Activated CD8-positive, alpha-beta T cell treated with anti-CD3 and anti-CD28 coated beads for 36 hours (primary cell): ENCODE measurements around the gene TGOLN2. TPM values are rescaled to one million over a fixed set of nuclear protein-coding genes. Genes with fewer than 3 reads are reported as not detected.

Source experiments
- ATAC-seq: fragments of 200-7000 bp; cut with Tn5 transposase; one replicate; pipeline ENCODE4 v1.10.0; 2021; ENCODE audit warnings: mild to moderate bottlenecking, moderate library complexity
- CTCF ChIA-PET: fragments of 350-600 bp; sonication (Branson Sonifier 250); formaldehyde crosslinking; loops from one replicate; lab custom pipeline; 2021; ENCODE audit warnings: antibody characterized with exemption; lab: Charles Lee
- POLR2A ChIA-PET: fragments of 350-600 bp; sonication (Branson Sonifier 250); formaldehyde crosslinking; loops from one replicate; lab custom pipeline; 2021; ENCODE audit warnings: antibody characterized with exemption; lab: Charles Lee
- DNase-seq: peaks from one replicate; pipeline ENCODE4 v3.0.0-alpha.2; 2020
- H3K27ac Mint-ChIP-seq: one replicate; pipeline ENCODE4 v1.8.0; 2021; ENCODE audit warnings: mild to moderate bottlenecking, mixed read lengths
- H3K27me3 Mint-ChIP-seq: one replicate; pipeline ENCODE4 v1.8.0; 2021; ENCODE audit warnings: mixed read lengths
- H3K36me3 Mint-ChIP-seq: one replicate; pipeline ENCODE4 v1.8.0; 2021; ENCODE audit warnings: low read depth, mixed read lengths
- H3K4me1 Mint-ChIP-seq: one replicate; pipeline ENCODE4 v1.8.0; 2021; ENCODE audit warnings: low read depth, mixed read lengths
- H3K4me3 Mint-ChIP-seq: one replicate; pipeline ENCODE4 v1.8.0; 2021; ENCODE audit warnings: mild to moderate bottlenecking, moderate library complexity, mixed read lengths
- H3K9me3 Mint-ChIP-seq: one replicate; pipeline ENCODE4 v1.8.0; 2021; ENCODE audit warnings: mixed read lengths
- intact Hi-C: fragments of 100-400 bp; cut with micrococcal nuclease; formaldehyde crosslinking; loops from one replicate; pipeline ENCODE4 v1.10.0; 2022
- total RNA-seq, 2 experiments: library from RNA; stranded (reverse); gene quantifications; one replicate each; pipeline ENCODE4 v1.2.3, GENCODE V29; 2021
- TF ChIP-seq, protein P1 (sequence below): fragments of 200-600 bp; IDR thresholded peaks from one replicate; pipeline ENCODE4 v1.8.0; 2022; ENCODE audit warnings: antibody characterized with exemption, mild to moderate bottlenecking

The TGOLN2 gene
- total RNA-seq, 2 experiments from 2014 or later: 62.8 to 64.0 TPM

DNA sequence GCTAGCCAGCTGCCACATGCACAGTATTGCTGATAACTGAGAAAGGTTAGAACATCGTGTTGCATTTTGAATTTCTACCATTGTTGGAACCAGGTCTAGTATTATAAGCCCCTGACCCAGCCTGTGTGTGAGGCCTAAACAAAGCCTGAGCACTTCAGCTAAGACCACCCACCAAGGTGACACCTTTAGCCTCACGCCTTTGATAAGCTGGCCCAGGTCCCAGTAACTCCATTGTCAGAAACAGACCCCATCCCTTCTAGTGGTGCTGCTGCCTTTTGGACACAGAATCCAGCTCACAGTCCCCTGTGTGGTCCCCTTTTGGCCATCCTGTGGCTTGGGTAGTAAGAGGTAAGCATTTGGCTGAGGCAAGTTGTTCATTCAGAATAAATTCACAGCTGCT lies 28.4 kb upstream of the TGOLN2 start:
- DNase-seq (no peak), ATAC-seq (no peak)
- Mint-ChIP-seq H3K27me3 (no peaks in the 10 kb centered on the region), H3K27ac (no peak overlapping the region), H3K9me3 (no peaks in the 10 kb centered on the region), H3K36me3 (peaks cover 21% of the 10 kb centered on the region), H3K4me3 (no peak overlapping the region), H3K4me1 (peaks cover 38% of the 10 kb centered on the region)
- ChIA-PET POLR2A (interaction anchor here (0.9 to 5.4 kb wide), 4 partner anchors 10 to 186 kb away, joined by 3 to 59 read pairs (median 13); partner anchors contain the start of genes MAT2A and TGOLN2), CTCF (interaction anchor here (2.4 kb wide), 1 partner anchor 14 kb away, joined by 11 read pairs; no protein-coding TSS in a partner anchor)
- intact Hi-C loops: no loop called here
- TF ChIP-seq, protein P1, sequence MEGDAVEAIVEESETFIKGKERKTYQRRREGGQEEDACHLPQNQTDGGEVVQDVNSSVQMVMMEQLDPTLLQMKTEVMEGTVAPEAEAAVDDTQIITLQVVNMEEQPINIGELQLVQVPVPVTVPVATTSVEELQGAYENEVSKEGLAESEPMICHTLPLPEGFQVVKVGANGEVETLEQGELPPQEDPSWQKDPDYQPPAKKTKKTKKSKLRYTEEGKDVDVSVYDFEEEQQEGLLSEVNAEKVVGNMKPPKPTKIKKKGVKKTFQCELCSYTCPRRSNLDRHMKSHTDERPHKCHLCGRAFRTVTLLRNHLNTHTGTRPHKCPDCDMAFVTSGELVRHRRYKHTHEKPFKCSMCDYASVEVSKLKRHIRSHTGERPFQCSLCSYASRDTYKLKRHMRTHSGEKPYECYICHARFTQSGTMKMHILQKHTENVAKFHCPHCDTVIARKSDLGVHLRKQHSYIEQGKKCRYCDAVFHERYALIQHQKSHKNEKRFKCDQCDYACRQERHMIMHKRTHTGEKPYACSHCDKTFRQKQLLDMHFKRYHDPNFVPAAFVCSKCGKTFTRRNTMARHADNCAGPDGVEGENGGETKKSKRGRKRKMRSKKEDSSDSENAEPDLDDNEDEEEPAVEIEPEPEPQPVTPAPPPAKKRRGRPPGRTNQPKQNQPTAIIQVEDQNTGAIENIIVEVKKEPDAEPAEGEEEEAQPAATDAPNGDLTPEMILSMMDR: no peak

DNA sequence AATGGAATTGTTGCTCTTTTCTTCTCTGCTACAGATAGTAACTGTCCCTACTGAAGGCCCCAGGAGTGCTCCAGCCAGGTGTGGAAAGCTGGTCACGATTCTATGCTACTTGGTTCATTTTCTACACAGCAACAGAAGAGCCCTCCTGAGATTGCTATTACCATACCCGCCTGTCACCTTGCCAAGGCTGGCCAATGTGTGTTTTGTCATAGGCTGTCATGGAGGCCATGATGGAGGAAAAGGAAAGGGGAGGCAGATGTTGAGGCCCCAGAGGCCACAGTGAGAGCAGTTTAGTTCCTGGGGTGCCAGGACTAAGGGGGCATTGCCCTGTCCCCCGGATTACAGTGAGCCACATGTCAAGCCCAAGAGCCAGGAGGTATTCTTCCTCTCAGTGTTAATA lies 27.7 kb upstream of the TGOLN2 start:
- Mint-ChIP-seq H3K4me3 (peak overlapping the region; percentile 95), H3K9me3 (no peaks in the 10 kb centered on the region), H3K27ac (peak overlapping the region; percentile 94), H3K36me3 (peaks cover 26% of the 10 kb centered on the region), H3K27me3 (no peaks in the 10 kb centered on the region), H3K4me1 (peaks cover 38% of the 10 kb centered on the region)
- DNase-seq (peak; percentile 11), ATAC-seq (no peak)
- TF ChIP-seq, protein P1: no peak
- intact Hi-C loops: no loop called here
- ChIA-PET POLR2A (interaction anchor here (0.9 to 5.4 kb wide), 10 partner anchors 14 to 190 kb away, joined by 3 to 59 read pairs (median 7); partner anchors contain the start of genes MAT2A and TGOLN2), CTCF (interaction anchor here (1.0 to 2.4 kb wide), 5 partner anchors 10 to 197 kb away, joined by 3 to 11 read pairs (median 7); no protein-coding TSS in a partner anchor)

DNA sequence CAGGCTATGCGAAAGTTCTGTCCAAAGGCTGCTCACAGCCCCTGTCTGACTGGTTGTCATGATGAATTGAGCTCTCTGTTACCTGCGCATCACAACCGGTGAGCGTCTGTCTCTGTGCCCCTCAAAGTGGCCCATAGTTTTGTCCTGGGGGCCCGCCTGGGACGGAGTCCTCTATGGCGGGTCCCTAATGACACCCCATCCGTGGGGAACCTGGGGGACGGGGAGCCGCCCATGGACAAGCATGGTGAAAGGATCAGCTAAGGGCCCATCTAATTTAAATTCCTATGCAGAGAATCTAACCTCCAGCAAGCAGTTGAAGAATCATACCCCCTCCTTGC lies 27.3 kb upstream of the TGOLN2 start:
- intact Hi-C loops: no loop called here
- CTCF ChIA-PET: interaction anchor here (0.8 to 2.4 kb wide), 9 partner anchors 11 to 197 kb away, joined by 3 to 11 read pairs (median 4); no protein-coding TSS in a partner anchor
- Mint-ChIP-seq H3K27me3 (no peaks in the 10 kb centered on the region), H3K4me3 (peak overlapping the region; percentile 95), H3K9me3 (no peaks in the 10 kb centered on the region), H3K36me3 (peaks cover 30% of the 10 kb centered on the region), H3K27ac (peak overlapping the region; percentile 94), H3K4me1 (peaks cover 38% of the 10 kb centered on the region)
- ATAC-seq (no peak), DNase-seq (peak; percentile 28)
- TF ChIP-seq, protein P1: no peak
- POLR2A ChIA-PET: interaction anchor here (0.8 to 5.4 kb wide), 14 partner anchors 11 to 240 kb away, joined by 3 to 59 read pairs (median 6); partner anchors contain the start of genes MAT2A, RNF181 and TGOLN2

DNA sequence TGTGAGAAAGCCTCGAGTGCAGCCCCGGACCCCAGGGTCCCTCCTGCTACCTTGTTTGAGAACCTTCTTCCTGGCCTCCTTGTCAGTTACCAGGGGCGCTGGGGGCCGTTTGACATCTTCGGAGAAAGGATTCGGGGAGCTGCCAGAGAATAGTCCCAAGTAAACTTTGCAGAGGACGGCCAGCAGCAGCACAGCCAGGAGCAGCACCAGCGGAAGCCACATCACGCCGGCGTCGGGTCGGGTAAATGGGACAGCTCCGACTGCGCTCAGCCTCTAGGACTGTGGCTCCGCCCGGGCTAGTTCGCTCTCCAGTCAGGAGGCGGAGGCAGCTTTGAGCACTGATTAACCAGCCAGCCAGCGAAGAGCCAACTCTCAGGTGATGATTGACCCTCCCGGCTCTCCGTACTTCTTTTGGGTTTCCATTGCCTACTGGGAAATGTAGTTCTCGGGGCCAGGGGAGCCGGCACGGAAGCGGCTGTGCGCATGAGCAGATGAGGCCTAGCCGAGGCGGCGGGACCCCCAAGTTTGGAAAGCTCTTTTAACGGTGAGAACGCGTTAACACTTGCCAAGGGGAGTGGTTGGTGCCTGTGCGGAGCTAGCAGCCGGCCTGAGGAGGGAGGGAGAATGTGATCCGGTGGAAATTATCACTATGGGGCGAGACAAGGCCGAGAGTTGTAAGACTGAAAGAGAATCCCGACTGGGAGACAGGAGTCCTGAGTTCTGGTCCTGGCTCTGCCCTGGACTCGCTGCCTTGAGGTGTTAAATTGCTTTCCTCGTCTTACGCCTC lies 26.7 kb upstream of the TGOLN2 start, which contains the start of the genes ELMOD3 and RETSAT:
TSS of gene ELMOD3 (plus strand) at position 484 of the 787 bp plus-strand sequence. CDS start 2,430 bp downstream, outside the sequence.
TSS of gene RETSAT (minus strand) at position 243 of the 787 bp plus-strand sequence. CDS start at position 222, 21 bp downstream.
- TF ChIP-seq, protein P1: no peak
- intact Hi-C loops: no loop called here
- ATAC-seq (peak; percentile 99), DNase-seq (peak; percentile 99)
- Mint-ChIP-seq H3K9me3 (no peaks in the 10 kb centered on the region), H3K36me3 (peaks cover 29% of the 10 kb centered on the region), H3K27ac (peak within 1 kb of the TSS; percentile 94), H3K4me3 (peak within 1 kb of the TSS; percentile 95), H3K27me3 (no peaks in the 10 kb centered on the region), H3K4me1 (peaks cover 38% of the 10 kb centered on the region)
- CTCF ChIA-PET: interaction anchor here (0.6 to 2.4 kb wide), 11 partner anchors 10 to 198 kb away, joined by 3 to 11 read pairs (median 3); no protein-coding TSS in a partner anchor
- POLR2A ChIA-PET: interaction anchor here (0.7 to 5.4 kb wide), 27 partner anchors 10 to 1085 kb away, joined by 3 to 59 read pairs (median 3); partner anchors contain the start of genes MAT2A, RNF181, SH2D6 and TGOLN2
